OCI-LY3 (cell line): Measurements from ENCODE around the gene TCERG1L.

Source experiments
- EZH2phosphoT487 ChIP-seq: fragments of 200-600 bp; shearing (Covaris generic); IDR thresholded peaks from 2 replicates; pipeline ENCODE4 v1.6.1; 2018; ENCODE audit warnings: antibody characterized with exemption, mixed run types, low read depth
- TF ChIP-seq, protein P1 (sequence below): fragments of 200-600, 300-600 bp; sonication (generic); IDR thresholded peaks from 2 replicates; pipeline ENCODE4 v1.5.1; 2014; ENCODE audit warnings: antibody characterized with exemption, low read length, low read depth

DNA sequence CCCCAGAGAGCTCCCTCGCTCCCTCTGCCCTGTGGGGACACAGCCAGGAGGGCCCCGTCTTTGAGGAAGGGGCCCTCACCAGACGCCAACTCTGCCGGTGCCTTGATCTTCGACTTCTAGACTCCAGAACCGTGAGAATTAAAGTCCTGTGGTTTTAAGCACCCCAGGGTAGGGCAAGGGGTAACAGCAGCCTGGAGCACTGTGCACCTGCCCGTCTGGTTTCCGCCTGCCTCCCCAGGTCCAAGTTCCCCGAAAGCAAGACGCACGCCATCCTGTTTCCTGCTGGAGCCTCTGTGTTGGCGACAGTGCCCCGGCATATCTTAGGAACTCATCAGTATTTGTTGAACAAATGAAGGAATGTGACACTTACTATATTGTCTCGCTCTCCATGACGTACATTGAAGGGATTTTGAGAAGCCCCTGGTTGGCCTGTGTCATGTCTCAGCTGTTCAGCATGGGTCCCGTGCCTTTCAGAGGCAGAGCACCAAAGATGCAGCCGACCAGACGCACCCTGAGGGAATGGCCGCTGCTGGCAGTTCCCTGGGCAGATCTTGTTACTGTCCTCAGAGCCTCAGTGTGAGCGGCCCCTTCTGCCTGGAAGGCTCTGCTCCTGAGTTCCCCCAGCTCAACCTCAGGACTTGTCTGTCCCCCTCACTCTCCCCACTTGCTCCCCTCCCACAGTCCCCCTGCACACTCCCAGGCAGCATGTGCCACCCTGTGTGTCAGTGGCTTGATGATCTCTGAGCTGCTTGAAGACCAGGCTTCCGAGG lies 226.2 kb downstream of the TCERG1L start:
- TF ChIP-seq EZH2phosphoT487, result no peak
- TF ChIP-seq, protein P1, sequence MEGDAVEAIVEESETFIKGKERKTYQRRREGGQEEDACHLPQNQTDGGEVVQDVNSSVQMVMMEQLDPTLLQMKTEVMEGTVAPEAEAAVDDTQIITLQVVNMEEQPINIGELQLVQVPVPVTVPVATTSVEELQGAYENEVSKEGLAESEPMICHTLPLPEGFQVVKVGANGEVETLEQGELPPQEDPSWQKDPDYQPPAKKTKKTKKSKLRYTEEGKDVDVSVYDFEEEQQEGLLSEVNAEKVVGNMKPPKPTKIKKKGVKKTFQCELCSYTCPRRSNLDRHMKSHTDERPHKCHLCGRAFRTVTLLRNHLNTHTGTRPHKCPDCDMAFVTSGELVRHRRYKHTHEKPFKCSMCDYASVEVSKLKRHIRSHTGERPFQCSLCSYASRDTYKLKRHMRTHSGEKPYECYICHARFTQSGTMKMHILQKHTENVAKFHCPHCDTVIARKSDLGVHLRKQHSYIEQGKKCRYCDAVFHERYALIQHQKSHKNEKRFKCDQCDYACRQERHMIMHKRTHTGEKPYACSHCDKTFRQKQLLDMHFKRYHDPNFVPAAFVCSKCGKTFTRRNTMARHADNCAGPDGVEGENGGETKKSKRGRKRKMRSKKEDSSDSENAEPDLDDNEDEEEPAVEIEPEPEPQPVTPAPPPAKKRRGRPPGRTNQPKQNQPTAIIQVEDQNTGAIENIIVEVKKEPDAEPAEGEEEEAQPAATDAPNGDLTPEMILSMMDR, result no peak
